GM19372 (cell line): Measurements from ENCODE around the gene KLC4.

Experiments
- ATAC-seq: cut with Tn5 transposase; IDR thresholded peaks from one replicate; pipeline ENCODE4 v1.9.1; 2021; ENCODE audit warnings: mild to moderate bottlenecking, low read depth, moderate library complexity; ENCODE audit not compliant: unreplicated experiment

Gene KLC4

GRCh38 chr6:43059168-43060033 is at the start of gene KLC4, which contains the start of gene MRPL2:
Gene KLC4 (plus strand): TSS chr6:43059631. CDS start chr6:43061336, 1,705 bp downstream.
Gene MRPL2 (minus strand): TSS chr6:43059434. CDS start chr6:43059381, 53 bp downstream.
- ATAC-seq = peak; percentile 91

- no peak for ATAC-seq
Measured at GRCh38 chr6:43011207-43011606, 48.2 kb upstream of the KLC4 start.

- no peak for ATAC-seq
Measured at GRCh38 chr6:43012364-43012763, 47.1 kb upstream of the KLC4 start.

GRCh38 chr6:43013097-43013842 is 46.2 kb upstream of the KLC4 start:
- ATAC-seq = no peak

- ATAC-seq = peak; percentile 94
Measured at GRCh38 chr6:43013843-43014433, 45.5 kb upstream of the KLC4 start, which contains the start of the genes KLHDC3 and MEA1. Gene KLHDC3 (plus strand): TSS chr6:43014249. CDS start chr6:43017193, 2,944 bp downstream. Gene MEA1 (minus strand): TSS chr6:43013946. CDS start chr6:43013813, 133 bp downstream.

GRCh38 chr6:43014434-43014909 is 45.0 kb upstream of the KLC4 start:
- ATAC-seq = no peak

GRCh38 chr6:43016176-43016942 is 43.1 kb upstream of the KLC4 start:
- no peak for ATAC-seq

- ATAC-seq = no peak
Measured at GRCh38 chr6:43016943-43017334, 42.5 kb upstream of the KLC4 start.

- ATAC-seq = no peak
Measured at GRCh38 chr6:43019152-43019551, 40.3 kb upstream of the KLC4 start.

- no peak for ATAC-seq
Measured at GRCh38 chr6:43020052-43020705, 39.3 kb upstream of the KLC4 start.

- no peak for ATAC-seq
Measured at GRCh38 chr6:43020847-43021246, 38.6 kb upstream of the KLC4 start.

- peak; percentile 70 for ATAC-seq
Measured at GRCh38 chr6:43021270-43022047, 38.0 kb upstream of the KLC4 start, which contains the start of gene RRP36. Gene RRP36 (plus strand): TSS chr6:43021623. CDS start chr6:43021655, 32 bp downstream.

- no peak for ATAC-seq
Measured at GRCh38 chr6:43024436-43024835, 35.0 kb upstream of the KLC4 start.

- ATAC-seq = no peak
Measured at GRCh38 chr6:43026365-43026764, 33.1 kb upstream of the KLC4 start.

GRCh38 chr6:43029120-43029519 is 30.3 kb upstream of the KLC4 start:
- ATAC-seq = no peak

GRCh38 chr6:43032326-43032725 is 27.1 kb upstream of the KLC4 start:
- no peak for ATAC-seq

GRCh38 chr6:43033496-43034189 is 25.8 kb upstream of the KLC4 start:
- ATAC-seq = no peak

- ATAC-seq = no peak
Measured at GRCh38 chr6:43034190-43034525, 25.3 kb upstream of the KLC4 start.
